Activated T-cell treated with anti-CD3 and anti-CD28 coated beads, Interleukin-2, amount 50 U/mL, for 4 hours (primary cell): ENCODE data around the gene GRIP2. TPM values are rescaled to one million over a fixed set of nuclear protein-coding genes. Genes with fewer than 3 reads are reported as not detected.

ENCODE experiments used
- ATAC-seq, 2 donors: fragments of 200-7000 bp; cut with Tn5 transposase; one replicate each; pipeline ENCODE4 v1.10.0; 2021
- DNase-seq: peaks from one replicate; pipeline ENCODE4 v3.0.0-alpha.2; 2020
- H3K27me3 Mint-ChIP-seq: one replicate; pipeline ENCODE4 v1.8.0; 2021; ENCODE audit warnings: low read depth, mixed read lengths
- H3K36me3 Mint-ChIP-seq: one replicate; pipeline ENCODE4 v1.8.0; 2022; ENCODE audit warnings: mixed read lengths; ENCODE audit not compliant: insufficient read depth
- H3K4me1 Mint-ChIP-seq: one replicate; pipeline ENCODE4 v1.8.0; 2021; ENCODE audit warnings: low read depth, mixed read lengths
- H3K4me3 Mint-ChIP-seq: one replicate; pipeline ENCODE4 v1.8.0; 2021; ENCODE audit warnings: mild to moderate bottlenecking, moderate library complexity, mixed read lengths
- H3K9me3 Mint-ChIP-seq: one replicate; pipeline ENCODE4 v1.8.0; 2021; ENCODE audit warnings: mixed read lengths
- total RNA-seq, 3 donors: library from RNA; stranded (reverse); gene quantifications; one replicate each; pipeline ENCODE4 v1.2.1, GENCODE V29; 2021

GRIP2 gene
- total RNA-seq, 3 donors from 2014 or later: not detected

DNA sequence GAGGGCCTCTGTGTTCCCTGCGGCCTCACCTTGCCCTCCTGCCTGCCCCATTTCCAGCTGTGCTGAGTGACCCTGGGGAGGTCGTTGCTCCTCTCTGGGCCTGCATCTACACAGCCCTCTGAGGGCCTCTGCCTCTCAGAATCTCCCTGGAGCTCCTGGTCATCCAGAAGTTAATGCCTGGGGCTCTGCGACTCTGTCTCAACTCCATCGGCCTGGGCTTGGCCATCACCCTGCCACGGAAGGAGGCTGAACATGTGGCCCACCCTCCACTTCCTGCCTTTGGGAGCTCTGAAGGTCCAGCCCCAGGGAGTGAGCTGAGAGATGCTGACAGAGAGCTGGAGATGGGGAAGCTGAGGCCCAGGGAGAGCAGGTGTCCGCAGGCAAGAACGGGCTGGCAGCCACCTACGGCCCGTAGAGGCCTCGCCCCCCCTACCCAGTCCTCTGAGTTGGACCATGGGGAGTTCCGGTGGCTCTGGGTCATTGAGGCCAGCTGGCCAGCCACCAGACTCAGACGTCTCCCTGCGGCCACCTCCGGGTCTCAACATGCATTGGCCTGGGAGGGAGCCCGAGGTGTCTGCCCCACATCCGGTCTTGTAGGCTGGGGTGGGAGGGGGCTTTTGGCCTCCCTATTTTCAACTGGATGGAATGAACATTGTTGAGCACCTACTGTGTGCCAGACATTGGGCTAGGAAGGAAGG lies 34.2 kb downstream of the GRIP2 start:
- H3K9me3 Mint-ChIP-seq: peaks cover 12% of the 10 kb centered on the region
- ATAC-seq (no peak), DNase-seq (no peak)
- H3K27me3 Mint-ChIP-seq: peaks cover 4% of the 10 kb centered on the region
- peaks cover 2% of the 10 kb centered on the region for H3K4me1 Mint-ChIP-seq
- no peaks in the 10 kb centered on the region for H3K36me3 Mint-ChIP-seq
- no peak overlapping the region for H3K4me3 Mint-ChIP-seq

DNA sequence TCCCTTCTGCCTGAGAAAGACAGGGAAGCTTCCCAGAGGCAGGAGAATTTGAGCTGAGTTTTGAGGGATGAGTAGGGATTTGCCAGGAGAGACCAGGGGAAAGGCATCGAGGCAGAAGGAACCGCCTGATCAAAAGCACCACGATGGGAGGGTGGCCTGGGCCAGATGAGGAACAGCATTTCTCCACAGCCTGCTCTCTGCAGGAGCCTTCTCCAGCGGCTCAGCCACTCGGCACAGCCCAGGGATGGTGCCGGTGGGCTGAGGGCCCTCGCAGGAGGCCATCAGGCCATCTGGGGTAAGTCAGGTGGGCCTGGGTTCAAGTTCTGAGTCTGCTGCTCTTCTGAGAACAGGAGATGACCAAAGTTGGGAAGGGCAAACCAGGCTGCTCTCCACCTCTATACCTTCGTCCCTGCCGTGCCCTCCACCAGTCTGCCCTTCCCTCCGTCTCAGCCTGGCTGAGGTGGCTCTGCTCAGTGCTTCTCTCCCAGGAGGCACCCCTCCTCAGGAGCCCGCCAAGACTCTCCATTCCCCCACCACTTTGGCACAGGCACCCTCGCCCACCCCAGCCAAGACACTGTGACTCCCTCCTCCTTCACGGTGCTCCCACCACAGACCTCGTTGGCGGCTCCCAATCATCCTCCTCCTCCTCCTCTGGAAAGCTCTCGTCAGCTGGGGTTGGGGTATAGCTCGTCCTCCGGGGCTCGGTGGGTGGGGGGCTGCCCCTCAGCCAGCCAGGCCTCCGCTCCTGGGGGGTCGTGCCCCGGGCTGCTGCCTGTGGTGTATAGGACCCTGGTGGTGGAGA lies 34.9 kb downstream of the GRIP2 start:
- H3K4me3 Mint-ChIP-seq: no peak overlapping the region
- DNase-seq (no peak), ATAC-seq (no peak)
- no peaks in the 10 kb centered on the region for H3K36me3 Mint-ChIP-seq
- peaks cover 2% of the 10 kb centered on the region for H3K4me1 Mint-ChIP-seq
- H3K27me3 Mint-ChIP-seq: peaks cover 4% of the 10 kb centered on the region
- peaks cover 15% of the 10 kb centered on the region for H3K9me3 Mint-ChIP-seq

DNA sequence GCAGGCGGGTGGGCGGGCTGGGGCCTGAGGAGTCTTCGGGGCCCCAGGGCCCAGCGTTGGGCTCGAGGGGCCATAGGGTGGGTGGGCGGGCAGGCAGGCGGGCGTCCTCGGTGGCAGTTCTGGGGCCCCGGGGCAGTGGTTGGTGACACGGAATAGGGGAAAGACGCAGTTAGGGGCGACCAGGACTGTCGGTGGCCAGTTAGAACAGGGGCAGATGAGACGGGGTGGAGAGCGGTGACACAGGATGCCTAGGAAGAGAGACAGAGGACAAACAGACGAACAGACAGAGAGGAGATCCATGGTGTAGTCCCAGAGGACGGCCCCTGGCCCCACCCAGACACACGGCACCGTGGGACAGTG lies 36.5 kb downstream of the GRIP2 start:
- DNase-seq (no peak), ATAC-seq (no peak)
- Mint-ChIP-seq H3K4me3 (no peak overlapping the region), H3K9me3 (peaks cover 19% of the 10 kb centered on the region), H3K4me1 (no peaks in the 10 kb centered on the region), H3K27me3 (peaks cover 4% of the 10 kb centered on the region), H3K36me3 (no peaks in the 10 kb centered on the region)

GRCh38 chr3:14503033-14503705 lies 37.0 kb downstream of the GRIP2 start:
- H3K9me3 Mint-ChIP-seq: peaks cover 19% of the 10 kb centered on the region
- H3K27me3 Mint-ChIP-seq: peaks cover 4% of the 10 kb centered on the region
- no peaks in the 10 kb centered on the region for H3K36me3 Mint-ChIP-seq
- ATAC-seq (no peak), DNase-seq (no peak)
- H3K4me1 Mint-ChIP-seq: no peaks in the 10 kb centered on the region
- H3K4me3 Mint-ChIP-seq: no peak overlapping the region

- Mint-ChIP-seq H3K36me3 (no peaks in the 10 kb centered on the region), H3K9me3 (peaks cover 19% of the 10 kb centered on the region), H3K27me3 (no peaks in the 10 kb centered on the region), H3K4me1 (no peaks in the 10 kb centered on the region), H3K4me3 (no peak overlapping the region)
- ATAC-seq (no peak), DNase-seq (no peak)
Measured at GRCh38 chr3:14502472-14502871, 37.7 kb downstream of the GRIP2 start.

DNA sequence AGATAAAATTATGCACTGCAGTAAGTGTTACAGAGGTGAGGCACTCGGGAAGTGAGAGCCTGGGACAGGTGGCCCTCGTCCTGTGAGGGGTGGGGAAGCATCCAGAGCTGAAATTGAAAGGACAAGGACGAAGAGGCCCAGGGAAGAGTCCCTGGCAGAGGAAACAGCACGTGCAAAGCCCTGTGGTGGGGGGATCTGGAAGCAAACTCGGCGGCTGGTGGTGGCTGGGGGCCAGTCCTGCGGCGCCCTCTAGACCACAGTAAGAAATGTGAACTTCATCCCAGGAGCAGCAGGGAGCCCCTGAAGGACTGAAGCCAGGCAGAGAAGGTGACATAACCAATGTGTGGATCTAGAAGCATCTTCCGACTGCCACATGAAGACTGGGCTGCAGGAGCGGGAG lies 42.8 kb downstream of the GRIP2 start:
- Mint-ChIP-seq H3K27me3 (no peaks in the 10 kb centered on the region), H3K4me1 (no peaks in the 10 kb centered on the region), H3K9me3 (peaks cover 9% of the 10 kb centered on the region), H3K4me3 (no peak overlapping the region), H3K36me3 (no peaks in the 10 kb centered on the region)
- ATAC-seq (no peak), DNase-seq (no peak)

- Mint-ChIP-seq H3K36me3 (no peaks in the 10 kb centered on the region), H3K4me3 (no peak overlapping the region), H3K9me3 (peaks cover 9% of the 10 kb centered on the region), H3K4me1 (no peaks in the 10 kb centered on the region), H3K27me3 (no peaks in the 10 kb centered on the region)
- ATAC-seq: no peak
- DNase-seq: no peak
Measured at GRCh38 chr3:14496351-14496750, 43.8 kb downstream of the GRIP2 start.

DNA sequence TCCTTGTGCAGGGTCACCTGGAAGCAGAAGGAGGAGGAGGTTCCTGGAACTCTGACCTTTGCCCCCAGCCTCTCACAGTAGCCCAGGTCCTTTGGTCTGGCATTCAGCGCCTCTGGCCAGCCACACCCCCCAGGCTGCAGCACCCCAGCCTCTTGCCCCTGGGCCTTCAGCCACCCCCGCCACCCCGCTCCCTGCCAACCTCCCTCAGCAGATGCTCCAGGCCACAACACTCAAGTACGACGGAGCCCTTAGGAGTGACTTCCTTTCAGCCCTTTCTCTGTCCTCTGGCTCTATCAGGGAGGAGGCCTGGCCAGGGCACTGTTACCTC lies 45.2 kb downstream of the GRIP2 start:
- no peak for ATAC-seq
- H3K36me3 Mint-ChIP-seq: no peaks in the 10 kb centered on the region
- no peaks in the 10 kb centered on the region for H3K27me3 Mint-ChIP-seq
- H3K4me1 Mint-ChIP-seq: no peaks in the 10 kb centered on the region
- H3K4me3 Mint-ChIP-seq: no peak overlapping the region
- DNase-seq: no peak
- H3K9me3 Mint-ChIP-seq: peaks cover 2% of the 10 kb centered on the region

DNA sequence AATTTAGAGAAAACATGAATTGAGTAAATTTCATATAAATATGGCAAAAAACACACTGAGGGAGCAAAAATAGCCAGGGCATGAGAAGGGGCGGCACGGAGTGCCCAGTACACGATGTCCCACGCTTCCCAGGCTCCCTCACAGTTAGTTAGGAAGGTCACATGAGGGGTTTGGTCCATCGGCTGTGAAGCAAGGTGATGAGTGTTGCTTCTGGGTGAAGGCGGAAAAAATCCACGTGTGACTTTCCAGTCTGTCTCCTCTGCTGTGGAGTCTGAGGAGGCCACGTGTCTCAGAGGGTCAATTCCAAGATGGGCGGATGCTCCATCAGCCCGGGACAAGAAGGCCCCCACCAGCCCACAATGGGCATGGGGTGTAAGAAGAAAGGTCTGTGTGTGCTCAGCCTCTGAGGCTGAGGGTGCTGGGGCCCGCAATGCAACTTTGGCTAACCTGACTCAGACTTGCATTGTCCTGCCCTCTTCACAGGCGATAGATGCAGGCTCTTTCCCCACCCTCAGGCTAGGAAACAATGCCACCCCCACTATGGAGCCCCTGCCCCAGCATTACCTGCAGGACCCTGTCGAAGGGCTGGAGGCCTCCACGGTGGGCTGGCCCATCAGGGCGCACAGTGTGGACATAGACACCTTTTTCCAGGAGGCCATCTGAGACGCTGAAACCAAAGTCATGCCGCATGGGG lies 45.7 kb downstream of the GRIP2 start:
- Mint-ChIP-seq H3K36me3 (no peaks in the 10 kb centered on the region), H3K4me3 (no peak overlapping the region), H3K9me3 (no peaks in the 10 kb centered on the region), H3K27me3 (no peaks in the 10 kb centered on the region), H3K4me1 (no peaks in the 10 kb centered on the region)
- no peak for ATAC-seq
- DNase-seq: no peak

- Mint-ChIP-seq H3K9me3 (no peaks in the 10 kb centered on the region), H3K27me3 (no peaks in the 10 kb centered on the region), H3K36me3 (peaks cover 4% of the 10 kb centered on the region), H3K4me1 (no peaks in the 10 kb centered on the region), H3K4me3 (no peak overlapping the region)
- DNase-seq: no peak
- no peak for ATAC-seq
Measured at GRCh38 chr3:14492948-14493881, 46.9 kb downstream of the GRIP2 start.

DNA sequence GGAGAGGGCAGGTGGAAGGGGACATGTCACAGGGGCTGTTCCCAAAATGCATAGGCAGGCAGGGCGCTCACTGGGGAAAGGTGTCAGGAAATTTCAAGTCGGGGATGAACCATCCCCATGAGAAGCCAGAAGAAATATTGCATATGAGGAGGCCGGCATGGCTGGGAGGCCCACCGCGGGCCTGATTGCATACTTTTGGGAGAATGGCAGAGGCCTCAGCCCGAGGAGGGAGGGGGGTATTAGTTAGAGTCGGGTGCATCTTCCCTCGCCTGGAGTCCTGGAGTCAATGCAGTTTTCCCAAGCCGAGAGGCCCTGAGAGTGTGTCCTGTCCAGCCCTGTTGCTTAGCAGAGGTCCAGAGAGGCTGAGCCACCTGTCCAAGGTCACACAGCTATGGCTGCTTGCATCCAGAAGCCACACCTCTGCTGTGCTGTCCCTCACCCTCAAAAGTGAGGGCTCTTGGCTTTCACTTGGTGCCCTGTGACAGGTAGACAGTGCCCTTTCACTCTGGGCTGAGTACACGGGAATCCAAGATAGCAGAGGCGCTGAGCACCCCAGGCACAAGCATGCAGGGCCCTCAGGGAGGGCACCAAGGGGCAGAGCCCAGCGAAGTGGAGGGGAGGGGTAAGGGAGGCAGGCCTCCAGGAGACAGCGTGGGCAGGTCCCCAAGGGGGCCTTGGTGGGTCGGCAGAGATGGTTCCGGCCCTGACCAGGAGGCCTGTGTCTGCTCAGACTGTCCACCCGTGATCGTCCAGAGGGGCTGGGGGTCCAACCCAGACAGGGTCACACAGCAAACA lies 48.5 kb downstream of the GRIP2 start:
- no peaks in the 10 kb centered on the region for H3K9me3 Mint-ChIP-seq
- ATAC-seq (no peak), DNase-seq (no peak)
- no peak overlapping the region for H3K4me3 Mint-ChIP-seq
- H3K4me1 Mint-ChIP-seq: no peaks in the 10 kb centered on the region
- no peaks in the 10 kb centered on the region for H3K27me3 Mint-ChIP-seq
- peaks cover 13% of the 10 kb centered on the region for H3K36me3 Mint-ChIP-seq

DNA sequence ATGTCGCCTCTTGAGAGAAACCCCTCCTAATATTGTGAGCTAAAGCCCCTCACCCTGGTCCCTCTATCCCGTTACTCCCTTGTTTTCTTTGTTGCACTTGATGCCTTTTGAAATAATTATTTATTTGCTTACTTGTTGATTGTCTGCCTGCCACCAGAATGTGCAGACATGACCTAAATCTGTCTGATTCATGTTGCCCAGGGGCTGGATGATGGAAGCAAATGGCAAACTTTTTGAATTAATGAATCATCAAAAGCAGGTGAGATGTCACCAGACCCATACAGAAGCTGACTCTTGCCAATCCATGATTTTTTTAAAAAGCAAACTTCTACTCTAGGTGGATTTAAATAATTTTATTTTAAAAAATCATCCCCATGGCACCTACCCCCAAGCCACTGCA lies 49.3 kb downstream of the GRIP2 start:
- H3K27me3 Mint-ChIP-seq: no peaks in the 10 kb centered on the region
- ATAC-seq (no peak), DNase-seq (no peak)
- H3K4me1 Mint-ChIP-seq: no peaks in the 10 kb centered on the region
- H3K9me3 Mint-ChIP-seq: no peaks in the 10 kb centered on the region
- no peak overlapping the region for H3K4me3 Mint-ChIP-seq
- H3K36me3 Mint-ChIP-seq: peaks cover 13% of the 10 kb centered on the region

- no peak for DNase-seq
- H3K4me3 Mint-ChIP-seq: no peak overlapping the region
- no peak for ATAC-seq
- H3K36me3 Mint-ChIP-seq: peaks cover 13% of the 10 kb centered on the region
- H3K4me1 Mint-ChIP-seq: no peaks in the 10 kb centered on the region
- no peaks in the 10 kb centered on the region for H3K27me3 Mint-ChIP-seq
- H3K9me3 Mint-ChIP-seq: no peaks in the 10 kb centered on the region
Measured at GRCh38 chr3:14490255-14490654, 49.9 kb downstream of the GRIP2 start.
